Fibroblast of mammary gland (primary cell): ENCODE measurements around the gene TRAFD1.

Experiments
- DNase-seq: peaks from one replicate; pipeline ENCODE4 v3.0.0-alpha.2; 2010; ENCODE audit warnings: low read depth
- H3K4me3 ChIP-seq: 2 replicates; pipeline ENCODE4 v1.5.1; 2011; ENCODE audit warnings: low read depth, mild to moderate bottlenecking, low read length, moderate library complexity; ENCODE audit not compliant: control insufficient read depth
- TF ChIP-seq, protein P1 (sequence below): conservative IDR thresholded peaks from 2 replicates; pipeline ENCODE4 v1.5.1; 2011; ENCODE audit warnings: low read depth, low read length, inconsistent platforms; ENCODE audit not compliant: control insufficient read depth, insufficient read depth

Gene TRAFD1, protein sequence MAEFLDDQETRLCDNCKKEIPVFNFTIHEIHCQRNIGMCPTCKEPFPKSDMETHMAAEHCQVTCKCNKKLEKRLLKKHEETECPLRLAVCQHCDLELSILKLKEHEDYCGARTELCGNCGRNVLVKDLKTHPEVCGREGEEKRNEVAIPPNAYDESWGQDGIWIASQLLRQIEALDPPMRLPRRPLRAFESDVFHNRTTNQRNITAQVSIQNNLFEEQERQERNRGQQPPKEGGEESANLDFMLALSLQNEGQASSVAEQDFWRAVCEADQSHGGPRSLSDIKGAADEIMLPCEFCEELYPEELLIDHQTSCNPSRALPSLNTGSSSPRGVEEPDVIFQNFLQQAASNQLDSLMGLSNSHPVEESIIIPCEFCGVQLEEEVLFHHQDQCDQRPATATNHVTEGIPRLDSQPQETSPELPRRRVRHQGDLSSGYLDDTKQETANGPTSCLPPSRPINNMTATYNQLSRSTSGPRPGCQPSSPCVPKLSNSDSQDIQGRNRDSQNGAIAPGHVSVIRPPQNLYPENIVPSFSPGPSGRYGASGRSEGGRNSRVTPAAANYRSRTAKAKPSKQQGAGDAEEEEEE

GRCh38 chr12:112125250-112125999, at the start of gene TRAFD1:
Gene TRAFD1 (plus strand): TSS chr12:112125560. CDS start chr12:112130523, 4,963 bp downstream.
- TF ChIP-seq, protein P1, sequence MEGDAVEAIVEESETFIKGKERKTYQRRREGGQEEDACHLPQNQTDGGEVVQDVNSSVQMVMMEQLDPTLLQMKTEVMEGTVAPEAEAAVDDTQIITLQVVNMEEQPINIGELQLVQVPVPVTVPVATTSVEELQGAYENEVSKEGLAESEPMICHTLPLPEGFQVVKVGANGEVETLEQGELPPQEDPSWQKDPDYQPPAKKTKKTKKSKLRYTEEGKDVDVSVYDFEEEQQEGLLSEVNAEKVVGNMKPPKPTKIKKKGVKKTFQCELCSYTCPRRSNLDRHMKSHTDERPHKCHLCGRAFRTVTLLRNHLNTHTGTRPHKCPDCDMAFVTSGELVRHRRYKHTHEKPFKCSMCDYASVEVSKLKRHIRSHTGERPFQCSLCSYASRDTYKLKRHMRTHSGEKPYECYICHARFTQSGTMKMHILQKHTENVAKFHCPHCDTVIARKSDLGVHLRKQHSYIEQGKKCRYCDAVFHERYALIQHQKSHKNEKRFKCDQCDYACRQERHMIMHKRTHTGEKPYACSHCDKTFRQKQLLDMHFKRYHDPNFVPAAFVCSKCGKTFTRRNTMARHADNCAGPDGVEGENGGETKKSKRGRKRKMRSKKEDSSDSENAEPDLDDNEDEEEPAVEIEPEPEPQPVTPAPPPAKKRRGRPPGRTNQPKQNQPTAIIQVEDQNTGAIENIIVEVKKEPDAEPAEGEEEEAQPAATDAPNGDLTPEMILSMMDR, result no peak
- peak within 1 kb of the TSS; percentile 89 for H3K4me3 ChIP-seq
- DNase-seq, result peak; percentile 95

DNA sequence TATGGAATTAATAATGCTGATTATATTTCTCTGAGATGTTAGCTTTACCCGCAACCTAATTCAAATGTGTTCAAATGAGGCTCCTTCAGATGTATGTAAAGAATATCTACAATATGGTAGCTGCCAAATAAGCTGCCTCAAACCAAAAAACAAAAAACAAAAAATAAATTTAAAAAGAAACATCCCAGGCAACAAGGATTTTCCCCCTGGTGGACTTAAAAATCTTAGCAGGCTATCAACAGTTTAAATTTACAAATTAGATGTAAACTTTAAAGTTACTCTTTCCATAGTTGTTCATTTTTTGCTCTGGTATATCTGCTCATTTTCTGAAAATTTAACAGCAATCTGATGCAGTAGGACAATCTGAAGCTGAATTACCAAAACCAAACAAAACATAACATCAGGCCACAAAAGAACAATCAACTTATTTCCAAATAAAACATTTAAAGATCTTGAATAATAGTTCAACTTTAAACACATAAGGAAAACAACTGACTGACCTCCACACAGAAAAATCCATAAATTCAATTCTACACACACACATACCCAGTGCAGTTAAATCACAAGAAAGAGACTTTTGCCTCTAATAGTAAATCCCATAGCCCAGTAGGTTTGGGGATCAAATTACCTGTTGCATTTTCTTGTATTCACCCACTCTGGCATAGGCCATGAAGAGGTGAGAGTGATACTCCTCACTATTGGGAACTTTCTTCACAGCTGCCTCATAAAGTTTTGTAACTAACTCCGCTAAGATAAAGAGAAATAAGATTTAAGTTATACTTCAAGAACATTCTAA, 38.1 kb upstream of the TRAFD1 start:
- DNase-seq, result no peak
- TF ChIP-seq, protein P1, result peak; percentile 20
- H3K4me3 ChIP-seq, result no peak overlapping the region

- TF ChIP-seq, protein P1, result no peak
- no peak overlapping the region for H3K4me3 ChIP-seq
- DNase-seq, result no peak
Observed at GRCh38 chr12:112087851-112088250, 37.5 kb upstream of the TRAFD1 start.

- H3K4me3 ChIP-seq, result no peak overlapping the region
- TF ChIP-seq, protein P1, result no peak
- DNase-seq, result no peak
Observed at GRCh38 chr12:112091563-112091962, 33.8 kb upstream of the TRAFD1 start.

DNA sequence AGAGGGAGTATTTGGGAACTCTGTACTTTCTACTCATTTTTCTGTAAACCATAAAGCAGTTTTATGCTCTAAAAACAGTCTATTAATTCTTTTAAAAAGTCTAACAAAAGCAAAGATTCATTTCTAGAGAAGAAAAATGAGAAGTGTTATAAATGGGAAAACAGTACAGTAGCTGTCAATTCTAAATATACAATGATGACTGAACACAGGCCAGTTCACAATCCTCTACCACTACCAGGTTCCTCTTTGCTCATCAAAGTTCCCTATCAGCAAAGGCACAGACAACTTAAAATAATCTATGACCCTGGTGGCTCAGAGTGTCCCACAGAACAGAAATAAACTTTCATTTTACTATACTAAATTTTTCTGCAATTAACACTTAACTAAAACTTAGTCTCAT, 29.3 kb upstream of the TRAFD1 start:
- DNase-seq, result no peak
- no peak overlapping the region for H3K4me3 ChIP-seq
- TF ChIP-seq, protein P1, result no peak

GRCh38 chr12:112096667-112097066, 28.7 kb upstream of the TRAFD1 start:
- no peak overlapping the region for H3K4me3 ChIP-seq
- DNase-seq, result peak; percentile 90
- TF ChIP-seq, protein P1, result no peak
